GM10266 (cell line): ENCODE data around the gene USP15.
A peak's percentile ranks its signal among the peaks of the same experiment; 100 is the strongest.
"Not testable (repeated sequence)": the region's sequence is repeated elsewhere in the genome, so short reads cannot be mapped to it uniquely, and the experiment has no call there.

ENCODE experiments used
- DNase-seq: peaks from one replicate; pipeline ENCODE4 v3.0.0; 2012; ENCODE audit errors: extremely low spot score
- CTCF ChIP-seq: IDR thresholded peaks from 2 replicates; pipeline ENCODE4 v1.5.1; 2012; ENCODE audit warnings: mild to moderate bottlenecking, low read depth; ENCODE audit not compliant: control insufficient read depth, insufficient read depth; ENCODE audit errors: missing control alignments

USP15 gene

DNA sequence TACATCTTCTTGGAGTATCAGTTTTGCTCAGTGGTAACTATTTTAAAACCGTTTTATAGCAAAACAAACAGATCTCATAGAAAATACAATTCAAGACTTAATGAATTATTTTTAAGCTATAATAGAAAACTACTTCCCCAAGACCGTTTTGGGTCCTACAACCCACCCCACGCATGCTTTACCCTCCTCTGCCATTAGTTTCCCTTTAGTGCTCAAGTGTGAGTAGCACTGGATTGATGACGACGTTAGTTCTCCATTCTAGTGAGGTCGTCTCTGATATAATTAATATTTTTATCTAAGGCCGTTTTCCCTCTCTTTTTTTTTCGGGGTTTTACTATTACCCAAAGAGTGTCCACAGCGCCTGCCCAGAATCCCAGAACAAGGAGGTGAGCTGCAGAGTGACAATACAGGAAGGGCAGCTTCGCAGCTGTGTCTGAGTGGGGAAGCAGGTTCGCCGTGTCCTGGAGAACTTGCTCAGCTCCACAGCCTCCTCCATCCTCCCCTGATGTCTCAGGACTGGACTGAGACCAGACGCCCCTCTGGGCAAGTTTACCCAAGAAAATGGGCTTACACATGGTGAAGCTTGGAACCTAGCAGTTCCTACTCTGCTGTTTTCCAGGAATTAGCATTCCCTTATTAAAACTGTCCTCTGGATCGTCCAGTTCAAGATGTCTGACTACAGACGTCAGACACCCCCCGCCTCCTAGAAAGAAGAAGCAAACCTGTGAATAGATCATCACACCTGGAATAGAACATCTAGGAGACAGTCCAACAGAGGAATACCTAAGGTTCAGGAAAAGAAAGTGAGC is 174.5 kb downstream of the USP15 start:
- DNase-seq = no peak
- TF ChIP-seq CTCF = no peak

GRCh38 chr12:62435303-62436163 is 175.3 kb downstream of the USP15 start:
- peak; percentile 54 for TF ChIP-seq CTCF
- DNase-seq = peak; percentile 50

- no peak for DNase-seq
- no peak for TF ChIP-seq CTCF
Measured at GRCh38 chr12:62436164-62436503, 175.9 kb downstream of the USP15 start.

GRCh38 chr12:62438098-62438692 is 178.0 kb downstream of the USP15 start:
- TF ChIP-seq CTCF = peak; percentile 62

DNA sequence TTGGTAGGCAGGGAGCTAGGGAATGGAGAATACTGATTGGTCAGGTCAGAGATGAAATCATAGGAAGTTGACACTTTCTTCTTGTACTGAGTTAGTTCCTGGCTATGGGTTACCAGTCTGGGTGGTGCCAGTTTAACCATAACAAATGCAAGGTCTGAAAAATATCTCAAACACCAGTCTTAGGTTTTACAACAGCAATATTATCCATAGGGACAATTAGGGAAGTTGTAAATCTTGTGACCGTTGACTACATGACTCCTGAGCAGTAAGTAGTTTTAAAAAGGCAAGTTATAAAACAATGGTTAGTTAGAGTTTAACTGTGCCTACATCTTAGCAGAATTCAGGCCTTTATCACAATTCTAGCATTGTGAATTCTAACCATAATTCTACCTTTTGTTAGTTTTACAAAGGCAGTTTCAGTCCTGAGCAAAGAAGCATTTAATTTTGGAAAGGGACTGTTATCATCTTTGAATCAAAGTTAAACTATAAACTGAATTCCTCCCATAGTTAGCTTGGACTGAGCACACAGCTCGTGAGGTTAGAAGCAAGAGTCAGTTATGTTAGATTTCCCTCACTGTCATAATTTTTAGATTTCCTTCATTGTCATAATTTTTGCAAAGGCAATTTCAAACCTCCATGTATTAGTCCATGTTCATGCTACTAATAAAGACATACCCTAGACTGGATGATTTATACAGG is 186.7 kb downstream of the USP15 start:
- no peak for TF ChIP-seq CTCF
- DNase-seq = no peak

More at GRCh38 chr12:62438098-62438692, 178.0 kb downstream of the USP15 start:
- DNase-seq = peak; percentile 37

- no peak for TF ChIP-seq CTCF
- no peak for DNase-seq
Measured at GRCh38 chr12:62448436-62448835, 188.2 kb downstream of the USP15 start.

GRCh38 chr12:62455429-62455828 is 195.2 kb downstream of the USP15 start:
- DNase-seq = not testable (repeated sequence)
